Measurements from ENCODE around the gene PTTG1. TPM values are rescaled to one million over a fixed set of nuclear protein-coding genes. Genes with fewer than 3 reads are reported as not detected.

The PTTG1 gene
- total RNA-seq, 1 donor from 2014 or later = 32.2 TPM

GRCh38 chr5:160473681-160474080 lies 52.0 kb downstream of the PTTG1 start:
- DNase-seq = no peak

GRCh38 chr5:160474084-160474483 lies 52.4 kb downstream of the PTTG1 start:
- no peak for DNase-seq

- DNase-seq = no peak
These were observed 54.3 kb downstream of the PTTG1 start for GRCh38 chr5:160475864-160476438.

DNA sequence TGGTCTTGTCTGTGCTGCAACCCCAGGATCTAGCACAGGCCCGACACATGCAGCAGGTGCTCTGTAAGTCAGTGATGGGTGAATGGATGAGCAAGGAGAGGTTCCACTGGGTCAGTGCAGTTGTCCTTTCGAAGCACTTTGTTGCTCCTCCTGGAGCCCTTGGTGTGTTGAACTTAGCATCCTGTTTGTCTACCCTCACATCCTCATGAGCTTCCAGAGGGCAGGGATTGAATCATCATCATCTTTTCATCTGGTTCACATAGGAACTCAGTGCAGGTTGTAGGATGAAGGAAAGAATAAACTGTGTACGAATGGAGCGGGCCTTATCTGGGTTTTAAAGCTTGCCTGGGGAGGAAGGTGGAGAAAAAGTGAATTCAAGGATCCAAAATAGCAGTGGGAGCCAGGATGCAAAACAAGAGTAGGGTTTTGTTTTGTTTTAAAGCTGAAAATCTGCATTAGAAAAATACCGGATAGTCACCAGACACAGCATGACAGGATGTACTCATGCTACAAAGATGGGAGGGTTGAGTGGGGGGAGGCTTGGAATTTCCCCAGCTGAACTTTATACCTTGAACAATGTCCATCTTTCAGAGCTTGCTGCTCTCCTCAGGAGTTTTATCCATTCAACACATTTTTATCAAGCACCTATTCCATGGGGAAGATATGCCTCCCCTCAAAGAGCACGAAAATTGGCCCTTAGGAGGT lies 55.8 kb downstream of the PTTG1 start:
- no peak for DNase-seq

GRCh38 chr5:160478163-160478562 lies 56.5 kb downstream of the PTTG1 start:
- DNase-seq = no peak

Small RNA genes lying within 50 kb of the gene (small RNA-seq; reads per million reads assigned to genes)
- gene MIR3142 (ENCODE audit: low replicate concordance) = not detected

Other genes starting within 250 kb of the PTTG1 start
- gene FABP6, start 192.3 kb upstream of the PTTG1 start, total RNA-seq = not detected
- 3.2 TPM for gene CCNJL, start 109.3 kb upstream of the PTTG1 start, total RNA-seq
- gene C1QTNF2, start 51.2 kb upstream of the PTTG1 start, total RNA-seq = 12.3 TPM
- gene FAM200C, start 21.8 kb upstream of the PTTG1 start, total RNA-seq = 10.5 TPM
- 42.7 TPM for gene SLU7, start 2.8 kb upstream of the PTTG1 start, total RNA-seq

Data from skin of body (tissue), 3 donors.